GM12891 (cell line): ENCODE measurements around the gene ADAMTSL4.

Source experiments
- POLR2A ChIP-seq: IDR thresholded peaks from 2 replicates; pipeline ENCODE4 v1.6.1; 2011; ENCODE audit warnings: low read depth, low read length, control low read depth
- POLR2AphosphoS5 ChIP-seq: IDR thresholded peaks from 2 replicates; pipeline ENCODE4 v1.6.1; 2011; ENCODE audit warnings: low read depth, low read length, control low read depth
- POU2F2 ChIP-seq: IDR thresholded peaks from 2 replicates; pipeline ENCODE4 v1.6.1; 2011; ENCODE audit warnings: low read depth, mild to moderate bottlenecking, control low read depth, low read length, moderate library complexity
- SPI1 ChIP-seq: IDR thresholded peaks from 2 replicates; pipeline ENCODE4 v1.6.1; 2011; ENCODE audit warnings: low read depth, low read length, control low read depth
- TAF1 ChIP-seq: IDR thresholded peaks from 2 replicates; pipeline ENCODE4 v1.6.1; 2011; ENCODE audit warnings: low read depth, low read length, control low read depth

GRCh38 chr1:150514913-150515327 lies 34.3 kb upstream of the ADAMTSL4 start:
- TF ChIP-seq POLR2AphosphoS5 (no peak), POLR2A (no peak), POU2F2 (no peak), TAF1 (no peak), SPI1 (no peak)
